Measurements from ENCODE around the gene TRIO.

Gene TRIO

GRCh38 chr5:14146725-14147124, 3.6 kb downstream of the TRIO start:
- DNase-seq: no peak
- H3K4me3 Mint-ChIP-seq: peak overlapping the region in 1 of 2 donors; percentile 3
- peaks cover 49 to 73% of the 10 kb centered on the region in 2 donors for H3K4me1 Mint-ChIP-seq
- ATAC-seq (replicated peaks): no peak
- no peaks in the 10 kb centered on the region for H3K27me3 Mint-ChIP-seq
- H3K27ac Mint-ChIP-seq: peak overlapping the region; percentile 1
- peaks cover 2 to 14% of the 10 kb centered on the region in 2 donors for H3K36me3 Mint-ChIP-seq
- H3K9me3 Mint-ChIP-seq: no peaks in the 10 kb centered on the region

- Mint-ChIP-seq H3K27ac (no peak overlapping the region), H3K27me3 (no peaks in the 10 kb centered on the region), H3K4me1 (peaks cover 49 to 69% of the 10 kb centered on the region in 2 donors), H3K9me3 (no peaks in the 10 kb centered on the region), H3K36me3 (peaks cover 2 to 14% of the 10 kb centered on the region in 2 donors), H3K4me3 (no peak overlapping the region)
- DNase-seq (no peak), ATAC-seq (replicated peaks) (no peak)
Observed at GRCh38 chr5:14147210-14147609, 4.1 kb downstream of the TRIO start.

GRCh38 chr5:14148483-14148882, 5.3 kb downstream of the TRIO start:
- no peak for ATAC-seq (replicated peaks)
- Mint-ChIP-seq H3K27ac (peak overlapping the region; percentile 32), H3K4me1 (peaks cover 50 to 65% of the 10 kb centered on the region in 2 donors), H3K9me3 (no peaks in the 10 kb centered on the region), H3K36me3 (peaks cover 2 to 16% of the 10 kb centered on the region in 2 donors), H3K27me3 (no peaks in the 10 kb centered on the region), H3K4me3 (peak overlapping the region; percentile 35 to 45)
- no peak for DNase-seq

DNA sequence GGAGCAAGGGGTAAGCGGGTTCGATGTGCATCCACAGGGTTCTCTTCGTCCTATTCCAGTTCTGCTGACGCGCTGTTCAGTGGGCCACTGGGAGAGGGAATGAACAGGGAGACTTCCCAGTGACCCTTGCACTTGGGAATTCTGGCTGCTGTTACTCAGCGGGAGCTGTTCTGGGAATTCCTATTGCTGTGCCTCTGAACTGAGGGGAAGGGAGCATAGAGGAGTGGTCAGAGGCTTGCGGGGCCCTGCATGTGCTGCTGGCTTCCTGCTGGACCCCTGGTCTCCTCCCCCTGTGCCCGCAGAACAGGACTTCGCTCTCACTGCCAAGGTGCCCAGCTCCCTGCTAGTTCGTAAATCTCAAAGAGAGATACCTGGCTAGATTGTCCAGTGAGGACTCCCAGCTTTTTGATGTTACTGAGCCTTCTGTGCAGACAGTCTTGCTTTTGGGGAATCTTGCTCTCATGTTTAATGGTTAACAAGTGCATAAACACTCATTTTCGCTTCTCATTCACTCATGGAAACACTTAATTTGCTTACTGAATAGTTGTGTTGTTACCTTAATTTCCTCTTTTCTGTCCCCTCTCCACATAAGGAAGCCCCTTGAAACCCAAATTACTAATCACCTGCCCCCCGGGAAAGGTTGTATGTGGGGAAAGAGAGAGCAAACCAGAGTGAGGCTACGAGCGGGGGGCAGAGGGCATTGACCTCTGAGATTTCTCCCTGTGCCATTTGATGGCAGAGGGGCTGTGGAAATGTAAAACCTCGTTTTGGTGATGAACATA, 5.9 kb downstream of the TRIO start:
- DNase-seq: no peak
- ATAC-seq (replicated peaks): peak in 1 of 2 donors; percentile 10
- peaks cover 56 to 65% of the 10 kb centered on the region in 2 donors for H3K4me1 Mint-ChIP-seq
- H3K27ac Mint-ChIP-seq: peak overlapping the region; percentile 82
- H3K9me3 Mint-ChIP-seq: no peaks in the 10 kb centered on the region
- no peaks in the 10 kb centered on the region for H3K27me3 Mint-ChIP-seq
- peak overlapping the region; percentile 35 to 63 for H3K4me3 Mint-ChIP-seq
- peaks cover 2 to 16% of the 10 kb centered on the region in 2 donors for H3K36me3 Mint-ChIP-seq

DNA sequence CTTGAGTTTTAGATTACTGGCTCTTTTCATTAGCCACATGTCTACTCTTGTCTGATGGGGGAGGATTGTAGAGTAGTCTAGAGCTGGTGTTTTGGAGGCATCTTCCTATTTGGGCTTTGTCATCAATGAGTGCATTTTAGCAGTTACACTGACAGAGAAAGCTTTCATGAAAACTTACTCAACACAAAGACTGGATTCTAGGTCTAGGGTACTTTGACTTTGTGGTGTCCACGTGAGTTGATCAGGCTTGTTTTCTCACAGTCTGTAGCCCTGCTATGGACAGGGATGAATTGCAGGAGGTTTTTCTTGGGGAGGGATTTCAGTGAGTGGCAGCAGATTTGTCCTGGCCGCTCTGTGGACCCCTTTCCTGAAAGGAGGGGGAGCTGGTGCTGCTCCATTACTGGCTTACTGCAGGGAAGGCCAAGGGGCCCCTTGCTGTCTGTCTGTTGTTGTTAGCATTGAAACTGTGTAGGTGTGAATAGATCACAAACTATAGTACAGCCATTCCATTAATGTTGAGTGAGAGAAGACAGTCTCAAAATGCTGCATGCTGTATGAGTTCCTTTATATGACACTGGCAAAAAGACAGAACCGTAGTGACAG, 6.6 kb downstream of the TRIO start:
- peak overlapping the region; percentile 82 for H3K27ac Mint-ChIP-seq
- DNase-seq: no peak
- no peak for ATAC-seq (replicated peaks)
- peaks cover 2 to 14% of the 10 kb centered on the region in 2 donors for H3K36me3 Mint-ChIP-seq
- no peaks in the 10 kb centered on the region for H3K9me3 Mint-ChIP-seq
- H3K4me3 Mint-ChIP-seq: peak overlapping the region; percentile 35 to 63
- peaks cover 61 to 65% of the 10 kb centered on the region in 2 donors for H3K4me1 Mint-ChIP-seq
- H3K27me3 Mint-ChIP-seq: no peaks in the 10 kb centered on the region

DNA sequence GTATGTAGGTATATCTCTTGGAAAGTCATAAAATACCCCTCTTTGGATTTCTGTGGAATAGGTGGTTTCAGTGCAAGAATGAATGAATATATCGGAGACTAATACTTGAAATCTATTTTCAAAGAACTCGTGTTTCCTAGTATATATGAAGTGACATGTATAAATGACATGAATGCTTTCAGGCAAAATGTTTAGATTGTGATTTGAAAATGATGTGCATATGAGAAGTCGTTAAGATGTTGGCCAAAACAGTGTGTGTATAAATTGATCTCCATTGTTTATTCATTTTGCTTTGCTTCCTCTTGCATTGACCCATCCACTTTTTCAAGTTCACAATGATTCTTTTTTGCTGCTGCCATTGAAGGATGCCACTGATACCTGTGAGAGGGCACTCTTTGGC, 8.3 kb downstream of the TRIO start:
- Mint-ChIP-seq H3K36me3 (peaks cover 2 to 14% of the 10 kb centered on the region in 2 donors), H3K27me3 (no peaks in the 10 kb centered on the region), H3K4me1 (peaks cover 52 to 53% of the 10 kb centered on the region in 2 donors), H3K4me3 (no peak overlapping the region), H3K9me3 (no peaks in the 10 kb centered on the region), H3K27ac (no peak overlapping the region)
- ATAC-seq (replicated peaks) (no peak), DNase-seq (no peak)

GRCh38 chr5:14153071-14153864, 10.1 kb downstream of the TRIO start:
- H3K36me3 Mint-ChIP-seq: peaks cover 4 to 16% of the 10 kb centered on the region in 2 donors
- H3K4me1 Mint-ChIP-seq: peaks cover 34 to 45% of the 10 kb centered on the region in 2 donors
- H3K4me3 Mint-ChIP-seq: peak overlapping the region in 1 of 2 donors; percentile 50
- peak overlapping the region; percentile 95 for H3K27ac Mint-ChIP-seq
- DNase-seq (no peak), ATAC-seq (replicated peaks) (no peak)
- H3K27me3 Mint-ChIP-seq: no peaks in the 10 kb centered on the region
- no peaks in the 10 kb centered on the region for H3K9me3 Mint-ChIP-seq

DNA sequence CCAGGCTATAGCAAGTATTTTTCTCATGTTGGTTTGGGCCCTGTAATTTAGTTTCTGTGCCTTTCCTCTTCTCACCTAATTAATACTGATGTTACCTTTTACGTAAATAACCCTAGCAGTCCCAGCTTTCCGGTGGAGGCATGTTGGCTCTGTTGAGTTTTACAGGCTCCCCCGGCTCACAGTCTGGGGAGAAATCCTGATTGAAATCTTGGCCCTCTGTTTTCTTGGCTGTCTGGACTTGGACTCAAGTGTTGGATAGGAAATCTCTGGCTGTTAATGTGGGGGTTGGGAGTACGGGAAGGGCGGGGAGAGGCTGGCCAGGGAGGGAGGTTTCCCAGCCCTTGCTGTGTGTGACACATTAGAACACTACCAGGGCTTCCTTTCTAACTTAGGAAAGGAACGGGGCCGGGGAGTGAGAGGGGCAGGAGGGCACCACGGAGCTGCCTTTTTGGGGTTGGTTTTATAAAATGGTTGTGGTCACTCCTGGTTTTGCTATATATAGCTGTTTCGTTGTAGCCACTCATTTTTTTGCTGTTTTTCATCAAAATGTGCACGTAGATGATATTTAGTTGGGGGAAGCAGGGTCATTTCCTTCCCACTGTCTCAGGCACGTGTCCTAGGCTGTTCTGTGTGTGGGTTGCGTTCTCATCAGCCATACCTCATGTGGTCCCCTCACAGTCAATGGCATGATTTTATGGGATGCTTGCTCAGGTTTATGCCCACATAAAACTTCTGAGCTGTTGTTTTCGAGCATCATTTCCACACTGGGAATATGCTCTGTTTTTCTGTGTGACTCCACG, 11.0 kb downstream of the TRIO start:
- peaks cover 29 to 44% of the 10 kb centered on the region in 2 donors for H3K4me1 Mint-ChIP-seq
- peak overlapping the region; percentile 95 for H3K27ac Mint-ChIP-seq
- H3K9me3 Mint-ChIP-seq: no peaks in the 10 kb centered on the region
- ATAC-seq (replicated peaks) (peak; percentile 50 to 57), DNase-seq (no peak)
- peak overlapping the region; percentile 77 to 79 for H3K4me3 Mint-ChIP-seq
- no peaks in the 10 kb centered on the region for H3K27me3 Mint-ChIP-seq
- peaks cover 3 to 13% of the 10 kb centered on the region in 2 donors for H3K36me3 Mint-ChIP-seq

GRCh38 chr5:14155075-14155474, 11.9 kb downstream of the TRIO start:
- peaks cover 3 to 10% of the 10 kb centered on the region in 2 donors for H3K36me3 Mint-ChIP-seq
- H3K4me3 Mint-ChIP-seq: no peak overlapping the region
- H3K27ac Mint-ChIP-seq: no peak overlapping the region
- DNase-seq (no peak), ATAC-seq (replicated peaks) (peak; percentile 89 to 90)
- peaks cover 29 to 41% of the 10 kb centered on the region in 2 donors for H3K4me1 Mint-ChIP-seq
- H3K27me3 Mint-ChIP-seq: no peaks in the 10 kb centered on the region
- H3K9me3 Mint-ChIP-seq: no peaks in the 10 kb centered on the region

DNA sequence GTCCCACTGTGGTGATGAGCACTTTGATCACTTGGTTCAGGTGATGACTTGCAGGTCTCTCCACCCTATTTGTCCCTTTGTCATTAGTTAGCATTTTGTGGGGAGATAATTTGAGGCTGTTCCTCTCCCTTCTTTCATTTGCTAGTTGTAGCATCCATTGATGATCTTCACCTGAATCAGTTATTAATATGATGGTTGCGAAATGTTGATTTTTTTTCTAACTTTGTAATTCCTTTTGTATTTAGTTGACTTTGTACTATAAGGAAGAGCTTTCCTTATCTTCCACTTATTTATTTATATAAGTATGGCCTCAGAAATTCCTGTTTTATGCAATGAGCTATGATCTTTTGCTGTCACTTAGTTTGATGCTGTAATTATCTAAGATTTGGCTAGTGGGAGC, 12.6 kb downstream of the TRIO start:
- DNase-seq (no peak), ATAC-seq (replicated peaks) (no peak)
- no peaks in the 10 kb centered on the region for H3K27me3 Mint-ChIP-seq
- H3K9me3 Mint-ChIP-seq: no peaks in the 10 kb centered on the region
- no peak overlapping the region for H3K27ac Mint-ChIP-seq
- H3K4me1 Mint-ChIP-seq: peaks cover 29 to 43% of the 10 kb centered on the region in 2 donors
- H3K4me3 Mint-ChIP-seq: no peak overlapping the region
- peaks cover 3 to 10% of the 10 kb centered on the region in 2 donors for H3K36me3 Mint-ChIP-seq

DNA sequence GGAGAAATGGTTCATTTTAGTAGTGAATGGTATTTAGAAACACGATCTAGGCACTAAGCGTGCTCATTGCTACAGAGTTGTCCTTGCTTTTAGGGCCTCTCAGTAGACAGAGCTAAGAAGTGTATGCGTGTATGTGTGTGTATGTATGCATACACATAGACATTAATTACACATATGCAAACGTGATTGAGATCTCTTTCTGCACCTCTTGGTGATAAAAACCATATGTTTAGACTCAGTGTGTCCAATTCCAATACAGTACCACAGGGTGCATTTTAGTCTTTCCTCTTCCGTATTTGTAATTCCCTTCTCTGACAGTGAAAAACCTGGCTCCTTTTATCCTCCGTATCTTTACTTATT, 13.1 kb downstream of the TRIO start:
- Mint-ChIP-seq H3K27ac (no peak overlapping the region), H3K4me1 (peaks cover 29 to 44% of the 10 kb centered on the region in 2 donors), H3K9me3 (no peaks in the 10 kb centered on the region), H3K36me3 (peaks cover 4 to 13% of the 10 kb centered on the region in 2 donors), H3K27me3 (no peaks in the 10 kb centered on the region), H3K4me3 (no peak overlapping the region)
- ATAC-seq (replicated peaks) (no peak), DNase-seq (no peak)

- no peaks in the 10 kb centered on the region for H3K9me3 Mint-ChIP-seq
- H3K4me1 Mint-ChIP-seq: peaks cover 31 to 44% of the 10 kb centered on the region in 2 donors
- H3K27me3 Mint-ChIP-seq: no peaks in the 10 kb centered on the region
- no peak overlapping the region for H3K4me3 Mint-ChIP-seq
- no peak for DNase-seq
- ATAC-seq (replicated peaks): peak; percentile 66 to 74
- H3K27ac Mint-ChIP-seq: no peak overlapping the region
- peaks cover 6 to 15% of the 10 kb centered on the region in 2 donors for H3K36me3 Mint-ChIP-seq
Observed at GRCh38 chr5:14156650-14157492, 13.7 kb downstream of the TRIO start.

GRCh38 chr5:14157493-14157782, 14.3 kb downstream of the TRIO start:
- H3K36me3 Mint-ChIP-seq: peaks cover 6 to 15% of the 10 kb centered on the region in 2 donors
- DNase-seq: no peak
- no peaks in the 10 kb centered on the region for H3K27me3 Mint-ChIP-seq
- no peaks in the 10 kb centered on the region for H3K9me3 Mint-ChIP-seq
- peaks cover 36 to 46% of the 10 kb centered on the region in 2 donors for H3K4me1 Mint-ChIP-seq
- ATAC-seq (replicated peaks): no peak
- H3K4me3 Mint-ChIP-seq: peak overlapping the region in 1 of 2 donors; percentile 42
- H3K27ac Mint-ChIP-seq: no peak overlapping the region

Data from stimulated activated naive B cell treated with anti-CD40 and anti-IgM and Interleukin-4, amounts not matched to agents 10 μg/mL and 1 μg/mL and 100 μg/mL, for 72 hours (primary cell).